ENCODE results near the gene COQ9. TPM values are rescaled to one million over a fixed set of nuclear protein-coding genes. Genes with fewer than 3 reads are reported as not detected.

The COQ9 gene
- total RNA-seq, 1 experiment from 2014 or later = 69.7 TPM

- no TSS peak for BruUV-seq (replicated peaks)
- no peaks in the 10 kb centered on the region for H3K9me3 ChIP-seq (ENCODE audit: low read depth, low read length, poor library complexity, severe bottlenecking)
- H3K36me3 ChIP-seq (ENCODE audit: insufficient read depth, low read length, poor library complexity, severe bottlenecking) = no peaks in the 10 kb centered on the region
- POLR2A ChIA-PET (ENCODE audit: low non-redundant PET) = interaction anchor here (0.6 kb wide), 1 partner anchor 85 kb away, joined by 14 read pairs; no protein-coding TSS in a partner anchor
- no peak overlapping the region for H3K27ac ChIP-seq (ENCODE audit: low read depth, low read length, poor library complexity, severe bottlenecking)
- CTCF ChIA-PET = no interaction called here
- DNase-seq (ENCODE audit: low spot score) = no peak
- H3K27me3 ChIP-seq (replicated peaks; ENCODE audit: insufficient read depth, low read depth, low read length, poor library complexity) = no peaks in the 10 kb centered on the region
- intact Hi-C loops (cut with micrococcal nuclease; ENCODE audit: unreplicated experiment) = no loop called here
- no peaks in the 10 kb centered on the region for H3K4me1 ChIP-seq (ENCODE audit: insufficient read depth, low read length, poor library complexity, severe bottlenecking)
- H3K4me3 ChIP-seq (ENCODE audit: low read depth, low read length, poor library complexity, severe bottlenecking) = no peak overlapping the region
- TF ChIP-seq EZH2 (IDR thresholded peaks at IDR 0.05; ENCODE audit: borderline replicate concordance, low read depth, low read length, poor library complexity, severe bottlenecking) = no peak
- no peak for TF ChIP-seq CTCF (conservative IDR thresholded peaks at IDR 0.05; ENCODE audit: low read depth, low read length)
These were observed 60.1 kb downstream of the COQ9 start for GRCh38 chr16:57507136-57508034.

DNA sequence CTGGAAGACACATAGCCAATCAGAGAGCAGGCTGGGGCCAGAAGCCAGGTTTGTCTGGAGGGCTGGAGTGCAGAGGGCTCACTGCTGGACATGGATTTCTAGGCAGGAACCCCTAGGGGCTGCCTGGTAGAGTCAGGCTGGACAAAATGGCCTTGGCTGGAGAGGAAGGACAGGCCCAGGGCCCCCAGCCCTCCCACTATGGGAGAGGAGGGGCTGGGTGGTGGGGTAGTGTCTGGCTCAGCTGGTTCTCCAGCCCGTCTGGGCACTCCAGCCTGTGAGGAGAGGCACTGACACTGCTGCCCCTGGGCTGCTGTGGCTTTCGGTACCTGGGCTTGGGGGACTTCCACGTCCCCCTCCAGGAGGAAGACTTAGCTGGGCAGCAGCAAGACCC is 60.8 kb downstream of the COQ9 start:
- ChIA-PET CTCF (no interaction called here), POLR2A (ENCODE audit: low non-redundant PET) (interaction anchor here (0.6 kb wide), 1 partner anchor 86 kb away, joined by 14 read pairs; no protein-coding TSS in a partner anchor)
- Histone ChIP-seq H3K4me1 (ENCODE audit: insufficient read depth, low read length, poor library complexity, severe bottlenecking) (peaks cover 5% of the 10 kb centered on the region), H3K4me3 (ENCODE audit: low read depth, low read length, poor library complexity, severe bottlenecking) (no peak overlapping the region), H3K9me3 (ENCODE audit: low read depth, low read length, poor library complexity, severe bottlenecking) (no peaks in the 10 kb centered on the region), H3K36me3 (ENCODE audit: insufficient read depth, low read length, poor library complexity, severe bottlenecking) (no peaks in the 10 kb centered on the region), H3K27me3 (replicated peaks; ENCODE audit: insufficient read depth, low read depth, low read length, poor library complexity) (no peaks in the 10 kb centered on the region), H3K27ac (ENCODE audit: low read depth, low read length, poor library complexity, severe bottlenecking) (no peak overlapping the region)
- TF ChIP-seq EZH2 (IDR thresholded peaks at IDR 0.05; ENCODE audit: borderline replicate concordance, low read depth, low read length, poor library complexity, severe bottlenecking) = no peak
- no peak for TF ChIP-seq CTCF (conservative IDR thresholded peaks at IDR 0.05; ENCODE audit: low read depth, low read length)
- intact Hi-C loops (cut with micrococcal nuclease; ENCODE audit: unreplicated experiment) = no loop called here
- BruUV-seq (replicated peaks) = no TSS peak
- no peak for DNase-seq (ENCODE audit: low spot score)

DNA sequence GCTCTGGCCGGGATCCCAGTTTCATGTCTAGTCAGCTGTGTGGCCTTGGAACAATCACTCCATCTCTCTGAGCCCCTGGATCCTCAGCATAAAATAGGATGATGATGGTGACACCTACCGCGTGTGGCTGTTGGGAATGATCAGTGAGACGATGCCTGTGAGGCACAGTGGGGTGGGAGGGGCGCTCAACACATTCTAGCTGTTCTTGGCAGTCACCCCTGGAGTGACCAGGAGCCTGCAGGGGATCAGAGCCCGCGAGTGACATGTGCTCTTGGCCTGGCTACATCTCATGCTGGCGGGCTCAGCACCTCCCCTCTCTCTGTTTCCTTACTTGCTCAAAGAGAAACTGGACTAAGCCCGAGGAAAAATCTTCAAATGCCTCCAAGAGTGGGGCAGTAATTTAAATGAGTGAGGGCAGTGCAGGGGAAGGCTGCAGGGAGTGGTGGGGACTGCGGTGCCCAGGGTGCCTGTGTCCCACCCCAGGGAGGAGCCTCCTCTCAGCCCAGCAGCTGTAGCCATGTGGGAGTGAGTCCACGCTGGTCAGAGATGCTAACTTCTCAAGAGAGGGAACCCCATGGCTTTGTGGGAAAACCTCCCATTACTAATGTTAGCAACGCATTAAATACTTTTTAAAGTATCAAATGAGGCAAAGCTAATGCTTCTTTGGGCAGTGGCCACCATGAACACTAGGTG is 62.1 kb downstream of the COQ9 start:
- H3K36me3 ChIP-seq (ENCODE audit: insufficient read depth, low read length, poor library complexity, severe bottlenecking) = no peaks in the 10 kb centered on the region
- H3K4me1 ChIP-seq (ENCODE audit: insufficient read depth, low read length, poor library complexity, severe bottlenecking) = peaks cover 16% of the 10 kb centered on the region
- no peak for DNase-seq (ENCODE audit: low spot score)
- ChIA-PET POLR2A (ENCODE audit: low non-redundant PET) (no interaction called here), CTCF (no interaction called here)
- no peaks in the 10 kb centered on the region for H3K9me3 ChIP-seq (ENCODE audit: low read depth, low read length, poor library complexity, severe bottlenecking)
- no peak overlapping the region for H3K4me3 ChIP-seq (ENCODE audit: low read depth, low read length, poor library complexity, severe bottlenecking)
- no peak for TF ChIP-seq CTCF (conservative IDR thresholded peaks at IDR 0.05; ENCODE audit: low read depth, low read length)
- no peak for TF ChIP-seq EZH2 (IDR thresholded peaks at IDR 0.05; ENCODE audit: borderline replicate concordance, low read depth, low read length, poor library complexity, severe bottlenecking)
- no TSS peak for BruUV-seq (replicated peaks)
- H3K27ac ChIP-seq (ENCODE audit: low read depth, low read length, poor library complexity, severe bottlenecking) = no peak overlapping the region
- intact Hi-C loops (cut with micrococcal nuclease; ENCODE audit: unreplicated experiment) = no loop called here
- no peaks in the 10 kb centered on the region for H3K27me3 ChIP-seq (replicated peaks; ENCODE audit: insufficient read depth, low read depth, low read length, poor library complexity)

All from A673 (cell line).